Activated CD8-positive, alpha-beta T cell treated with anti-CD3 and anti-CD28 coated beads for 36 hours (primary cell): Measurements from ENCODE around the gene EXOC3. TPM values are rescaled to one million over a fixed set of nuclear protein-coding genes. Genes with fewer than 3 reads are reported as not detected.

Source experiments
- ATAC-seq: fragments of 200-7000 bp; cut with Tn5 transposase; one replicate; pipeline ENCODE4 v1.10.0; 2021; ENCODE audit warnings: mild to moderate bottlenecking, moderate library complexity
- CTCF ChIA-PET: fragments of 350-600 bp; sonication (Branson Sonifier 250); formaldehyde crosslinking; loops from one replicate; lab custom pipeline; 2021; ENCODE audit warnings: antibody characterized with exemption; lab: Charles Lee
- POLR2A ChIA-PET: fragments of 350-600 bp; sonication (Branson Sonifier 250); formaldehyde crosslinking; loops from one replicate; lab custom pipeline; 2021; ENCODE audit warnings: antibody characterized with exemption; lab: Charles Lee
- DNase-seq: peaks from one replicate; pipeline ENCODE4 v3.0.0-alpha.2; 2020
- H3K27ac Mint-ChIP-seq: one replicate; pipeline ENCODE4 v1.8.0; 2021; ENCODE audit warnings: mild to moderate bottlenecking, mixed read lengths
- H3K27me3 Mint-ChIP-seq: one replicate; pipeline ENCODE4 v1.8.0; 2021; ENCODE audit warnings: mixed read lengths
- H3K36me3 Mint-ChIP-seq: one replicate; pipeline ENCODE4 v1.8.0; 2021; ENCODE audit warnings: low read depth, mixed read lengths
- H3K4me1 Mint-ChIP-seq: one replicate; pipeline ENCODE4 v1.8.0; 2021; ENCODE audit warnings: low read depth, mixed read lengths
- H3K4me3 Mint-ChIP-seq: one replicate; pipeline ENCODE4 v1.8.0; 2021; ENCODE audit warnings: mild to moderate bottlenecking, moderate library complexity, mixed read lengths
- H3K9me3 Mint-ChIP-seq: one replicate; pipeline ENCODE4 v1.8.0; 2021; ENCODE audit warnings: mixed read lengths
- intact Hi-C: fragments of 100-400 bp; cut with micrococcal nuclease; formaldehyde crosslinking; loops from one replicate; pipeline ENCODE4 v1.10.0; 2022
- total RNA-seq, 2 experiments: library from RNA; stranded (reverse); gene quantifications; one replicate each; pipeline ENCODE4 v1.2.3, GENCODE V29; 2021
- TF ChIP-seq, protein P1 (sequence below): fragments of 200-600 bp; IDR thresholded peaks from one replicate; pipeline ENCODE4 v1.8.0; 2022; ENCODE audit warnings: antibody characterized with exemption, mild to moderate bottlenecking

Gene EXOC3
- total RNA-seq, 2 experiments from 2014 or later, result 65.9 to 67.6 TPM

DNA sequence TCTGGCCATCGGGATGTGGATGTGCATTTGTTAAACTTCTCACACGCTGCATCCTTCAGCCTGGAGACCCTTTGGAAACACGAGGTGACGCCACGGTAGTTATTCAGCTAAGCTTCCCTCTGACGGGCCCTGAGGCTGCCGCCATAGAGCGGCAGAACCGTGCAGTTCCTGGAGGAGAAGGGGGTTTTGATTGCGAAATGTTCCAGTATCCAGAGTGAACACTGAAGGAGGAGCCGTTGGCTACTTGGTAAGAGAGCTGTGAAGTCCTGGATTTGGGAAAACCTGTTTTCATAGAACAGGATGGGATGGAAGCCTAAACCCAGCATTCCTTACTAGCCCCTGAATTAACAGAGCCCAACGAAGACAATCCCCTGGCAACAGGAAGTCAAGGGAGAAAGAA, 23.0 kb upstream of the EXOC3 start:
- intact Hi-C loops, result no loop called here
- H3K27ac Mint-ChIP-seq, result no peak overlapping the region
- H3K4me3 Mint-ChIP-seq, result no peak overlapping the region
- ChIA-PET CTCF (no interaction called here), POLR2A (no interaction called here)
- no peaks in the 10 kb centered on the region for H3K27me3 Mint-ChIP-seq
- ATAC-seq (no peak), DNase-seq (no peak)
- peaks cover 17% of the 10 kb centered on the region for H3K4me1 Mint-ChIP-seq
- H3K36me3 Mint-ChIP-seq, result peaks cover 12% of the 10 kb centered on the region
- no peaks in the 10 kb centered on the region for H3K9me3 Mint-ChIP-seq
- TF ChIP-seq, protein P1, sequence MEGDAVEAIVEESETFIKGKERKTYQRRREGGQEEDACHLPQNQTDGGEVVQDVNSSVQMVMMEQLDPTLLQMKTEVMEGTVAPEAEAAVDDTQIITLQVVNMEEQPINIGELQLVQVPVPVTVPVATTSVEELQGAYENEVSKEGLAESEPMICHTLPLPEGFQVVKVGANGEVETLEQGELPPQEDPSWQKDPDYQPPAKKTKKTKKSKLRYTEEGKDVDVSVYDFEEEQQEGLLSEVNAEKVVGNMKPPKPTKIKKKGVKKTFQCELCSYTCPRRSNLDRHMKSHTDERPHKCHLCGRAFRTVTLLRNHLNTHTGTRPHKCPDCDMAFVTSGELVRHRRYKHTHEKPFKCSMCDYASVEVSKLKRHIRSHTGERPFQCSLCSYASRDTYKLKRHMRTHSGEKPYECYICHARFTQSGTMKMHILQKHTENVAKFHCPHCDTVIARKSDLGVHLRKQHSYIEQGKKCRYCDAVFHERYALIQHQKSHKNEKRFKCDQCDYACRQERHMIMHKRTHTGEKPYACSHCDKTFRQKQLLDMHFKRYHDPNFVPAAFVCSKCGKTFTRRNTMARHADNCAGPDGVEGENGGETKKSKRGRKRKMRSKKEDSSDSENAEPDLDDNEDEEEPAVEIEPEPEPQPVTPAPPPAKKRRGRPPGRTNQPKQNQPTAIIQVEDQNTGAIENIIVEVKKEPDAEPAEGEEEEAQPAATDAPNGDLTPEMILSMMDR, result no peak

- no peak for ATAC-seq
- H3K4me1 Mint-ChIP-seq, result peaks cover 20% of the 10 kb centered on the region
- DNase-seq, result no peak
- H3K9me3 Mint-ChIP-seq, result no peaks in the 10 kb centered on the region
- POLR2A ChIA-PET, result no interaction called here
- H3K27me3 Mint-ChIP-seq, result no peaks in the 10 kb centered on the region
- TF ChIP-seq, protein P1, result no peak
- H3K27ac Mint-ChIP-seq, result no peak overlapping the region
- CTCF ChIA-PET, result no interaction called here
- intact Hi-C loops, result no loop called here
- H3K4me3 Mint-ChIP-seq, result no peak overlapping the region
- peaks cover 12% of the 10 kb centered on the region for H3K36me3 Mint-ChIP-seq
These were observed 22.2 kb upstream of the EXOC3 start for GRCh38 chr5:420632-421286.

DNA sequence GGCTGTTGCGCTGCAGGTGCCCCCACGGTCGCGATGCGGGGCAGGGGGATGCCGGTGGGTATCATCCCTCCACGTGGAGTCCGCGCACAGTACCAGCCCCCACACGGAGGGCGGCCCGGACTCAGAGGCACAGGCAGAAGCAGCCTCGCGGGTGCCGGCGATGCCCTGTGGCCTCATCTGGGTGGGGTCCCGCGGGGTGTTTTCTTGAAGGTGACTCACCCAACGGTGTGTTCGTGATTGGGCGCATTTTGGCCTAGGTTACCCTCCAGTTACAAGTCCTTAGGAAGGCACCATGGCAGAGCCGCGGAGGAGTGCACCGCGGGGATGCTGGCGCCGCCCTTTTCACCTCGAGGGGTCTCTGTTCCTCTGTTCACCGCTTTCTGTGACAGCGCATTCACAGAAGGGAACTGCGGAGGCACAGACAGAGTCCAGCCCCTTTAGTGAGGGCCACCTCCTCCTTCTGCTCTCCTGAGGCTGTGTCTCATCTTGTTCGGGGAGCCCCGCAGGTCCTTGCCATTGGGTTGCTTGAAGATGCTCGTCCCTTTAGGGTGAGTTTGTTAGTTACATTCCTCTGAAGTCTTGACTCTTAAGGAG, 21.6 kb upstream of the EXOC3 start:
- CTCF ChIA-PET, result interaction anchor here (2.2 kb wide), 1 partner anchor 104 kb away, joined by 8 read pairs; no protein-coding TSS in a partner anchor

GRCh38 chr5:421901-422300, 21.1 kb upstream of the EXOC3 start:
- CTCF ChIA-PET, result interaction anchor here (2.2 kb wide), 1 partner anchor 105 kb away, joined by 8 read pairs; no protein-coding TSS in a partner anchor
- H3K36me3 Mint-ChIP-seq, result peaks cover 19% of the 10 kb centered on the region

More for the DNA sequence above, 21.6 kb upstream of the EXOC3 start:
- POLR2A ChIA-PET, result no interaction called here
- no peaks in the 10 kb centered on the region for H3K9me3 Mint-ChIP-seq
- no peak overlapping the region for H3K27ac Mint-ChIP-seq
- no peak for ATAC-seq
- DNase-seq, result no peak
- intact Hi-C loops, result no loop called here
- peaks cover 17% of the 10 kb centered on the region for H3K4me1 Mint-ChIP-seq
- no peak overlapping the region for H3K4me3 Mint-ChIP-seq
- peaks cover 4% of the 10 kb centered on the region for H3K27me3 Mint-ChIP-seq
- TF ChIP-seq, protein P1, result no peak
- peaks cover 16% of the 10 kb centered on the region for H3K36me3 Mint-ChIP-seq

More at GRCh38 chr5:421901-422300, 21.1 kb upstream of the EXOC3 start:
- POLR2A ChIA-PET, result no interaction called here
- no peak overlapping the region for H3K4me3 Mint-ChIP-seq
- ATAC-seq (no peak), DNase-seq (no peak)
- intact Hi-C loops, result no loop called here
- H3K4me1 Mint-ChIP-seq, result peaks cover 17% of the 10 kb centered on the region
- peaks cover 6% of the 10 kb centered on the region for H3K27me3 Mint-ChIP-seq
- no peak overlapping the region for H3K27ac Mint-ChIP-seq
- TF ChIP-seq, protein P1, result no peak
- H3K9me3 Mint-ChIP-seq, result no peaks in the 10 kb centered on the region
